Lung (tissue), 12 donors: ENCODE data around the gene PPFIA2. TPM values are rescaled to one million over a fixed set of nuclear protein-coding genes. Genes with fewer than 3 reads are reported as not detected.

Experiments
- ATAC-seq: fragments of 200-7000 bp; cut with Tn5 transposase; one replicate; pipeline ENCODE4 v1.9.1; 2020; ENCODE audit warnings: moderate number of reproducible peaks; ENCODE audit not compliant: insufficient read depth, low FRiP score
- DNase-seq, 3 donors: peaks; one replicate each; pipeline ENCODE4 v3.0.0-alpha.2; 2013 to 2017
- H3K27ac ChIP-seq, 2 donors: one replicate each; pipeline ENCODE4 v1.5.1; 2013; ENCODE audit warnings: mild to moderate bottlenecking in 2 of 2, moderate library complexity in 2 of 2, control low read depth in 1 of 2, inconsistent platforms in 1 of 2, low read depth in 1 of 2, low read length in 1 of 2
- H3K27me3 ChIP-seq, 3 donors: one replicate each; pipeline ENCODE4 v1.5.1; 2013; ENCODE audit warnings: low read length in 2 of 3; ENCODE audit not compliant: control insufficient read depth in 3 of 3, insufficient read depth in 3 of 3
- H3K36me3 ChIP-seq, 4 donors: one replicate each; pipeline ENCODE4 v1.5.1; 2013; ENCODE audit warnings: low read length in 4 of 4, mild to moderate bottlenecking in 1 of 4, moderate library complexity in 1 of 4; ENCODE audit not compliant: control insufficient read depth in 4 of 4, insufficient read depth in 4 of 4
- H3K4me1 ChIP-seq, 5 donors: one replicate each; pipeline ENCODE4 v1.5.1; 2013; ENCODE audit warnings: low read length in 5 of 5, mild to moderate bottlenecking in 2 of 5, moderate library complexity in 1 of 5; ENCODE audit not compliant: control insufficient read depth in 5 of 5, insufficient read depth in 5 of 5
- H3K4me3 ChIP-seq: one replicate; pipeline ENCODE4 v1.5.1; 2013; ENCODE audit warnings: mild to moderate bottlenecking, control low read depth, moderate library complexity
- H3K9ac ChIP-seq, 2 donors: one replicate each; pipeline ENCODE4 v1.5.1; 2013; ENCODE audit warnings: low read length in 2 of 2, control low read depth in 1 of 2; ENCODE audit not compliant: insufficient read depth in 1 of 2
- H3K9me3 ChIP-seq, 4 donors: one replicate each; pipeline ENCODE4 v1.5.1; 2013; ENCODE audit warnings: low read length in 3 of 4, mild to moderate bottlenecking in 1 of 4, moderate library complexity in 1 of 4; ENCODE audit not compliant: control insufficient read depth in 4 of 4, insufficient read depth in 3 of 4
- CTCF ChIP-seq: IDR thresholded peaks from 2 replicates; pipeline ENCODE4 v1.5.1; 2012; ENCODE audit warnings: mild to moderate bottlenecking; ENCODE audit errors: control extremely low read depth, extremely low read depth
- WGBS, 2 donors: extraction: QIAGEN DNeasy Blood & Tissue Kit; methylation state at CpG; one replicate each; pipeline ENCODE4 v1.1.7; 2013; 5-methylcytosine and 5-hydroxymethylcytosine counted together
- polyA plus RNA-seq, 2 donors: library from polyadenylated mRNA; stranded (reverse); fragments of 200-250 nt; gene quantifications; one replicate each; pipeline ENCODE4 v1.2.1, GENCODE V29; 2013
- total RNA-seq, 2 donors: library from RNA; depleted of rRNA in 1 of 2; stranded (reverse); fragments of >200 nt in 1 of 2; gene quantifications; one replicate each; pipeline ENCODE4 v1.2.1, GENCODE V29; 2014 to 2021
- donor health status: control.
- donor health status: control.
- donor health status: Bipolar disorder and iron deficiency.
- donor health status: healthy.
- donor health status: DM: yes; HTN: yes; CAD: no.

PPFIA2 gene
- total and polyA plus RNA-seq, 4 donors: 0.09 to 2.3 (median 0.89) TPM

DNA sequence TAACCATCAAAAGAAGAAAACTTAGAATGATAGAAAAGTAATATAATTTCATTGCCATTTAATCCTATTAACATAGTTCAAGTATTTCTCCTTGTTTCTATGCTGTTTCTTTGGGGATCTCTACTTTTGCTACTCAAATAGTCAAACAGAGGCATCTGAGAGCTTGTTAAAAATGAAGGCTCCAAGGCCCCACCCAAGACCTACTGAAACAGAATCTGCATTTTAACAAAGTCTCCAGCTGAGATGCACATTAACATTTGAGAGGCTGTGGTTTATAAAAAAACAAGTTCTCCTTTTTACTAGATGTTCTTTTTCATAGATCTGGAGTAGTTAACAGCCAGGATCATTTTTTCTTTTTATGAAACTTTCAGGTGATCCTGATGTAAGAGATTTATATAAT lies 31.8 kb downstream of the PPFIA2 start:
- Histone ChIP-seq H3K9ac (no peak overlapping the region), H3K36me3 (no peaks in the 10 kb centered on the region), H3K9me3 (no peaks in the 10 kb centered on the region), H3K4me1 (no peaks in the 10 kb centered on the region), H3K27me3 (no peaks in the 10 kb centered on the region), H3K27ac (no peak overlapping the region), H3K4me3 (no peak overlapping the region)
- no peak for DNase-seq
- TF ChIP-seq CTCF: no peak
- ATAC-seq: no peak

DNA sequence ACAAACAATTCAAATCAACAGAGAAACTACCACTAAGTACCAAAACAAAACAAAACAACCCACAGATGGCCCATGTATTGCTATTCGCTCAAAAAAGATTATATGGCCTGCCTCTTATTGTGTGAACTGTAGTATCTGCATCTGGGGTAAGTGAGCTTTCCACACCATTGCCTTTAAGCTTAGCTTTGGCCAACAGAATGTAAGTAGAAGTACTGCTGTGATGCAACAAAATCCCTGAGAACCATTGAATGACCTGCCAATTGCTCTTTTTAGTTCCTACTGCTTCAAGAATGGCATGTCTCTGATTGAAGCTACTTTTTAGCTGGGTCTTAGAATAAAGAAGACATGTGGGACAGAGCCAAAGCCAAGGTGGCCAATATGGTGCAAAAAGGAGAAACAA lies 32.5 kb downstream of the PPFIA2 start:
- Histone ChIP-seq H3K4me3 (no peak overlapping the region), H3K27ac (no peak overlapping the region), H3K36me3 (no peaks in the 10 kb centered on the region), H3K4me1 (no peaks in the 10 kb centered on the region), H3K9me3 (no peaks in the 10 kb centered on the region), H3K27me3 (no peaks in the 10 kb centered on the region), H3K9ac (no peak overlapping the region)
- no peak for TF ChIP-seq CTCF
- no peak for DNase-seq
- 76 to 84% methylated on average over 1 of the region's 1 CpG for WGBS, 2 donors
- no peak for ATAC-seq

GRCh38 chr12:81723361-81723760 lies 35.8 kb downstream of the PPFIA2 start:
- WGBS, 2 donors: 53 to 56% methylated on average over 1 of the region's 1 CpG
- Histone ChIP-seq H3K27ac (no peak overlapping the region), H3K4me3 (no peak overlapping the region), H3K36me3 (no peaks in the 10 kb centered on the region), H3K4me1 (peaks cover 0 to 10% (median 0%) of the 10 kb centered on the region in 5 donors), H3K9me3 (no peaks in the 10 kb centered on the region), H3K9ac (no peak overlapping the region), H3K27me3 (no peaks in the 10 kb centered on the region)
- ATAC-seq: no peak
- TF ChIP-seq CTCF: no peak
- DNase-seq: no peak

- no peak for DNase-seq
- Histone ChIP-seq H3K4me1 (peaks cover 0 to 14% (median 0%) of the 10 kb centered on the region in 5 donors), H3K27me3 (no peaks in the 10 kb centered on the region), H3K9me3 (no peaks in the 10 kb centered on the region), H3K27ac (no peak overlapping the region), H3K9ac (no peak overlapping the region), H3K4me3 (no peak overlapping the region), H3K36me3 (no peaks in the 10 kb centered on the region)
- ATAC-seq: no peak
- no peak for TF ChIP-seq CTCF
- WGBS, 2 donors: 41 to 46% methylated on average over 1 of the region's 1 CpG
Measured at GRCh38 chr12:81722004-81722403, 37.1 kb downstream of the PPFIA2 start.
